GM23338 (cell line): Measurements from ENCODE around the gene AP3D1.

Experiments used
- EZH2 ChIP-seq: fragments of 200-600 bp; sonication (generic); IDR thresholded peaks from one replicate; pipeline ENCODE4 v1.8.0; 2017; ENCODE audit warnings: antibody characterized with exemption, mild to moderate bottlenecking, low read depth; ENCODE audit not compliant: unreplicated experiment
- EZH2phosphoT487 ChIP-seq: fragments of 200-600 bp; sonication (generic); IDR thresholded peaks from one replicate; pipeline ENCODE4 v1.8.1; 2018; ENCODE audit warnings: antibody characterized with exemption; ENCODE audit not compliant: unreplicated experiment
- POLR2AphosphoS5 ChIP-seq: IDR thresholded peaks from 2 replicates; pipeline ENCODE4 v1.6.1; 2016; ENCODE audit warnings: antibody characterized with exemption, low read depth
- TF ChIP-seq, protein P1 (sequence below), 2 experiments: fragments of 200-600 bp in 1 of 2; sonication (generic) in 1 of 2; conservative IDR thresholded peaks; 2 replicates each; pipeline versions ENCODE4 v1.5.1 to v1.6.1; 2016 to 2017; ENCODE audit warnings: antibody characterized with exemption in 2 of 2, low read depth in 2 of 2, mild to moderate bottlenecking in 2 of 2, moderate library complexity in 1 of 2
- TF ChIP-seq, protein P2 (sequence below): IDR thresholded peaks from one replicate; pipeline ENCODE4 v1.6.1; 2018; ENCODE audit warnings: antibody characterized with exemption; ENCODE audit not compliant: unreplicated experiment

DNA sequence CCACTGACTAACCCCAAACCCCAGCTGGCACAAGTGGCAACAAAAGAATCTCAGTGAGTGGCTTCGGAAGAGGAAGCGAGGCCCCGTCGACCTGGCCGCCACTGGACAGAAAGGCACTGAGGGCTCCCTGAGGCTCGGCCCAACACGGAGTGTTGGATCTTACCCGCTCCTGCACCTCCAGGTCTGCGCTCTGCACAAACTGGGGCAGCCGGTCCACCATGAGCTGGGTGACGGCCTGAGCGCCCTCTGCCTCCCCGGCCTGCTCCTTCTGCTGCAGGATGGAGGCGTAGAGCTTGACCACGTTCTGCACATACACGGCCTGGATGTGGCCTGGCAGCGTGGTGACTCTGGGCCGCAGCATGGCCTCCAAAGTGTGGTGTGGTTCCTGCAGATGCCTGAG is 32.9 kb downstream of the AP3D1 start:
- no peak for TF ChIP-seq EZH2
- TF ChIP-seq, protein P1, sequence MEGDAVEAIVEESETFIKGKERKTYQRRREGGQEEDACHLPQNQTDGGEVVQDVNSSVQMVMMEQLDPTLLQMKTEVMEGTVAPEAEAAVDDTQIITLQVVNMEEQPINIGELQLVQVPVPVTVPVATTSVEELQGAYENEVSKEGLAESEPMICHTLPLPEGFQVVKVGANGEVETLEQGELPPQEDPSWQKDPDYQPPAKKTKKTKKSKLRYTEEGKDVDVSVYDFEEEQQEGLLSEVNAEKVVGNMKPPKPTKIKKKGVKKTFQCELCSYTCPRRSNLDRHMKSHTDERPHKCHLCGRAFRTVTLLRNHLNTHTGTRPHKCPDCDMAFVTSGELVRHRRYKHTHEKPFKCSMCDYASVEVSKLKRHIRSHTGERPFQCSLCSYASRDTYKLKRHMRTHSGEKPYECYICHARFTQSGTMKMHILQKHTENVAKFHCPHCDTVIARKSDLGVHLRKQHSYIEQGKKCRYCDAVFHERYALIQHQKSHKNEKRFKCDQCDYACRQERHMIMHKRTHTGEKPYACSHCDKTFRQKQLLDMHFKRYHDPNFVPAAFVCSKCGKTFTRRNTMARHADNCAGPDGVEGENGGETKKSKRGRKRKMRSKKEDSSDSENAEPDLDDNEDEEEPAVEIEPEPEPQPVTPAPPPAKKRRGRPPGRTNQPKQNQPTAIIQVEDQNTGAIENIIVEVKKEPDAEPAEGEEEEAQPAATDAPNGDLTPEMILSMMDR (conservative IDR thresholded peaks at IDR 0.05; ENCODE audit: low read depth in 2 of 2) = no peak
- TF ChIP-seq EZH2phosphoT487 = no peak
- TF ChIP-seq, protein P2, sequence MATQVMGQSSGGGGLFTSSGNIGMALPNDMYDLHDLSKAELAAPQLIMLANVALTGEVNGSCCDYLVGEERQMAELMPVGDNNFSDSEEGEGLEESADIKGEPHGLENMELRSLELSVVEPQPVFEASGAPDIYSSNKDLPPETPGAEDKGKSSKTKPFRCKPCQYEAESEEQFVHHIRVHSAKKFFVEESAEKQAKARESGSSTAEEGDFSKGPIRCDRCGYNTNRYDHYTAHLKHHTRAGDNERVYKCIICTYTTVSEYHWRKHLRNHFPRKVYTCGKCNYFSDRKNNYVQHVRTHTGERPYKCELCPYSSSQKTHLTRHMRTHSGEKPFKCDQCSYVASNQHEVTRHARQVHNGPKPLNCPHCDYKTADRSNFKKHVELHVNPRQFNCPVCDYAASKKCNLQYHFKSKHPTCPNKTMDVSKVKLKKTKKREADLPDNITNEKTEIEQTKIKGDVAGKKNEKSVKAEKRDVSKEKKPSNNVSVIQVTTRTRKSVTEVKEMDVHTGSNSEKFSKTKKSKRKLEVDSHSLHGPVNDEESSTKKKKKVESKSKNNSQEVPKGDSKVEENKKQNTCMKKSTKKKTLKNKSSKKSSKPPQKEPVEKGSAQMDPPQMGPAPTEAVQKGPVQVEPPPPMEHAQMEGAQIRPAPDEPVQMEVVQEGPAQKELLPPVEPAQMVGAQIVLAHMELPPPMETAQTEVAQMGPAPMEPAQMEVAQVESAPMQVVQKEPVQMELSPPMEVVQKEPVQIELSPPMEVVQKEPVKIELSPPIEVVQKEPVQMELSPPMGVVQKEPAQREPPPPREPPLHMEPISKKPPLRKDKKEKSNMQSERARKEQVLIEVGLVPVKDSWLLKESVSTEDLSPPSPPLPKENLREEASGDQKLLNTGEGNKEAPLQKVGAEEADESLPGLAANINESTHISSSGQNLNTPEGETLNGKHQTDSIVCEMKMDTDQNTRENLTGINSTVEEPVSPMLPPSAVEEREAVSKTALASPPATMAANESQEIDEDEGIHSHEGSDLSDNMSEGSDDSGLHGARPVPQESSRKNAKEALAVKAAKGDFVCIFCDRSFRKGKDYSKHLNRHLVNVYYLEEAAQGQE = no peak
- no peak for TF ChIP-seq POLR2AphosphoS5
